SK-N-SH (cell line): Measurements from ENCODE around the gene RASSF8. TPM values are rescaled to one million over a fixed set of nuclear protein-coding genes. Genes with fewer than 3 reads are reported as not detected.

ENCODE experiments used
- CTCF ChIA-PET: fragments of 300-600, 350-600 bp; formaldehyde crosslinking; extraction: SDS; loops from one replicate; lab custom pipeline; 2021; lab: Yijun Ruan, JAX
- POLR2A ChIA-PET: fragments of 350-600 bp; sonication (Branson Sonifier 250); formaldehyde crosslinking; extraction: SDS; loops from one replicate; lab custom pipeline; 2020; ENCODE audit warnings: antibody characterized with exemption, inconsistent platforms; lab: Yijun Ruan, JAX
- DNase-seq: peaks from one replicate; pipeline ENCODE4 v3.0.0; 2012
- H2AFZ ChIP-seq: fragments of 200-600 bp; sonication (generic); 2 replicates; pipeline ENCODE4 v1.8.1; 2016; ENCODE audit warnings: antibody characterized with exemption, mild to moderate bottlenecking, low read depth
- H3F3A ChIP-seq: fragments of 200-600 bp; sonication (generic); replicated peaks from 2 replicates; pipeline ENCODE3; 2016; ENCODE audit warnings: antibody characterized with exemption, mild to moderate bottlenecking; ENCODE audit not compliant: insufficient read depth
- H3K27ac ChIP-seq, 2 experiments: fragments of 200-500 bp in 1 of 2; fragments of 200-600 bp in 1 of 2; sonication (Bioruptor generic) in 1 of 2; sonication (generic), shearing (Covaris generic) in 1 of 2; 2 replicates each; pipeline versions ENCODE4 v1.5.1 to v1.6.1; 2014 to 2016; ENCODE audit warnings: low read depth in 2 of 2, inconsistent platforms in 1 of 2, low read length in 1 of 2, mild to moderate bottlenecking in 1 of 2, mixed read lengths in 1 of 2
- H3K27me3 ChIP-seq: fragments of 200-600 bp; sonication (generic), shearing (Covaris generic); 2 replicates; pipeline ENCODE4 v1.6.1; 2016; ENCODE audit warnings: mixed run types; ENCODE audit not compliant: insufficient read depth
- H3K36me3 ChIP-seq, 2 experiments: fragments of 200-500 bp in 1 of 2; fragments of 200-600 bp in 1 of 2; sonication (Bioruptor generic) in 1 of 2; sonication (generic) in 1 of 2; replicated peaks in 1 of 2; 2 replicates each; pipeline versions ENCODE3 to v1.5.1; 2014 to 2016; ENCODE audit warnings: low read length in 1 of 2, mild to moderate bottlenecking in 1 of 2; ENCODE audit not compliant: insufficient read depth in 2 of 2, control insufficient read depth in 1 of 2
- H3K4me1 ChIP-seq, 2 experiments: fragments of 200-500 bp in 1 of 2; fragments of 200-600 bp in 1 of 2; sonication (Bioruptor generic) in 1 of 2; sonication (generic), shearing (Covaris generic) in 1 of 2; 2 replicates each; pipeline versions ENCODE4 v1.5.1 to v1.6.1; 2014 to 2016; ENCODE audit warnings: low read depth in 1 of 2, low read length in 1 of 2, mixed run types in 1 of 2; ENCODE audit not compliant: insufficient read depth in 2 of 2, control insufficient read depth in 1 of 2
- H3K4me2 ChIP-seq: fragments of 200-600 bp; sonication (generic), shearing (Covaris generic); 2 replicates; pipeline ENCODE4 v1.6.1; 2017; ENCODE audit warnings: mixed run types
- H3K4me3 ChIP-seq, 2 experiments: fragments of 200-500 bp in 1 of 2; fragments of 200-600 bp in 1 of 2; sonication (Bioruptor generic) in 1 of 2; sonication (generic), shearing (Covaris generic) in 1 of 2; 2 replicates each; pipeline versions ENCODE4 v1.5.1 to v1.8.1; 2014 to 2016; ENCODE audit warnings: low read depth in 2 of 2, inconsistent platforms in 1 of 2, low read length in 1 of 2, mild to moderate bottlenecking in 1 of 2, mixed read lengths in 1 of 2, moderate library complexity in 1 of 2
- H3K79me2 ChIP-seq: fragments of 200-600 bp; sonication (generic); 2 replicates; pipeline ENCODE4 v1.8.1; 2017; ENCODE audit warnings: mild to moderate bottlenecking; ENCODE audit not compliant: insufficient read depth
- H3K9ac ChIP-seq: fragments of 200-600 bp; sonication (generic); 2 replicates; pipeline ENCODE4 v1.6.1; 2017; ENCODE audit warnings: mixed run types
- H3K9me2 ChIP-seq: fragments of 200-600 bp; sonication (generic); 2 replicates; pipeline ENCODE4 v1.6.1; 2017; ENCODE audit warnings: mixed run types
- H3K9me3 ChIP-seq: fragments of 200-600 bp; sonication (generic); 2 replicates; pipeline ENCODE4 v1.6.1; 2017; ENCODE audit warnings: mixed run types, mild to moderate bottlenecking, moderate library complexity
- H4K20me1 ChIP-seq: fragments of 200-600 bp; sonication (generic); 2 replicates; pipeline ENCODE4 v1.6.1; 2017; ENCODE audit warnings: mild to moderate bottlenecking, mixed run types; ENCODE audit not compliant: insufficient read depth
- EP300 ChIP-seq, 2 experiments: IDR thresholded peaks; 2 replicates each; pipeline versions ENCODE4 v1.4.0 to v1.6.1; 2012; ENCODE audit warnings: borderline replicate concordance in 1 of 2, low read depth in 1 of 2, low read length in 1 of 2
- FOXJ3 ChIP-seq: sonication (generic); formaldehyde crosslinking; IDR thresholded peaks from 2 replicates; pipeline ENCODE4 v1.5.1; 2020; ENCODE audit warnings: mild to moderate bottlenecking, missing genetic modification reagents
- MAX ChIP-seq: IDR thresholded peaks from 2 replicates; pipeline ENCODE4 v1.4.0; 2012; ENCODE audit warnings: low read depth
- MEF2A ChIP-seq: IDR thresholded peaks from 2 replicates; pipeline ENCODE4 v1.4.0; 2012; ENCODE audit warnings: low read depth, borderline replicate concordance
- MXI1 ChIP-seq: IDR thresholded peaks from 2 replicates; pipeline ENCODE4 v1.6.1; 2012; ENCODE audit warnings: mild to moderate bottlenecking, low read depth, low read length, improper control_type of control experiment
- PBX3 ChIP-seq: IDR thresholded peaks from 2 replicates; pipeline ENCODE4; 2012
- RCOR1 ChIP-seq: fragments of 150-350 bp; IDR thresholded peaks from 2 replicates; pipeline ENCODE4 v1.6.1; 2017; ENCODE audit warnings: antibody characterized with exemption, low read length
- SMC3 ChIP-seq: IDR thresholded peaks from 2 replicates; pipeline ENCODE4 v1.6.1; 2012; ENCODE audit warnings: low read depth, low read length, improper control_type of control experiment
- TCF12 ChIP-seq: IDR thresholded peaks from 2 replicates; pipeline ENCODE4 v1.4.0; 2012
- USF1 ChIP-seq: IDR thresholded peaks from 2 replicates; pipeline ENCODE4 v1.4.0; 2012; ENCODE audit warnings: low read depth, borderline replicate concordance
- YY1 ChIP-seq: IDR thresholded peaks from 2 replicates; pipeline ENCODE4 v1.4.0; 2012; ENCODE audit warnings: low read depth, mild to moderate bottlenecking
- WGBS: methylation state at CpG from one replicate; pipeline ENCODE4 v1.1.6; 2017; ENCODE audit warnings: low lambda C conversion rate; 5-methylcytosine and 5-hydroxymethylcytosine counted together
- polyA plus RNA-seq, 3 experiments: library from polyadenylated mRNA; depleted of rRNA; stranded (reverse); fragments of >200 nt; gene quantifications; 2 replicates each; pipeline ENCODE4 v1.2.3, GENCODE V29; 2012

Gene RASSF8
- polyA plus RNA-seq, 1 of the 3 experiments (the other 2 are of a cell fraction): 15.3 TPM

GRCh38 chr12:26046203-26046602 lies 87.7 kb downstream of the RASSF8 start:
- TF ChIP-seq TCF12 (no peak), EP300 (IDR thresholded peaks at IDR 0.05; ENCODE audit: borderline replicate concordance in 1 of 2, low read depth in 1 of 2, low read length in 1 of 2) (no peak), PBX3 (no peak), USF1 (no peak), MEF2A (no peak)
- Histone ChIP-seq H3K9ac (no peak overlapping the region), H3K9me2 (no peaks in the 10 kb centered on the region), H3K4me3 (no peak overlapping the region), H3K4me2 (no peak overlapping the region), H3K27me3 (no peaks in the 10 kb centered on the region), H3K27ac (no peak overlapping the region), H3K4me1 (peaks cover 26 to 36% of the 10 kb centered on the region in 2 experiments), H3K36me3 (no peaks in the 10 kb centered on the region), H3F3A (peaks cover 11% of the 10 kb centered on the region), H3K79me2 (peaks cover 100% of the 10 kb centered on the region), H4K20me1 (peaks cover 74% of the 10 kb centered on the region), H2AFZ (no peak overlapping the region), H3K9me3 (no peaks in the 10 kb centered on the region)
- DNase-seq: no peak
- ChIA-PET POLR2A (no interaction called here), CTCF (interaction anchor here (0.9 kb wide), 1 partner anchor 656 kb away, joined by 3 read pairs; no protein-coding TSS in a partner anchor)

- ChIA-PET CTCF (interaction anchor here (0.9 kb wide), 1 partner anchor 611 kb away, joined by 3 read pairs; no protein-coding TSS in a partner anchor), POLR2A (no interaction called here)
- no peak for TF ChIP-seq SMC3
- TF ChIP-seq FOXJ3 (CRISPR knock-in tag): no peak
- no peak for TF ChIP-seq MEF2A
- TF ChIP-seq MAX: no peak
- TF ChIP-seq USF1: no peak
- no peak for TF ChIP-seq YY1
- TF ChIP-seq MXI1: no peak
- no peak for TF ChIP-seq RCOR1
Observed at GRCh38 chr12:26046906-26047305, 88.4 kb downstream of the RASSF8 start.

More at GRCh38 chr12:26046906-26047305, 88.4 kb downstream of the RASSF8 start:
- Histone ChIP-seq H3K9me3 (no peaks in the 10 kb centered on the region), H3K4me2 (no peak overlapping the region), H3K36me3 (no peaks in the 10 kb centered on the region), H3K4me3 (no peak overlapping the region), H3K9me2 (no peaks in the 10 kb centered on the region), H2AFZ (no peak overlapping the region), H3K4me1 (peaks cover 25 to 34% of the 10 kb centered on the region in 2 experiments), H3K9ac (no peak overlapping the region), H3K27ac (no peak overlapping the region), H4K20me1 (peaks cover 69% of the 10 kb centered on the region), H3F3A (peaks cover 11% of the 10 kb centered on the region), H3K79me2 (peaks cover 100% of the 10 kb centered on the region), H3K27me3 (no peaks in the 10 kb centered on the region)
- DNase-seq: no peak
- WGBS: 90% methylated on average over 1 of the region's 1 CpG
